NCI-H2081 (cell line): ENCODE data around the gene GOLGA6A.
"Not testable (repeated sequence)": the region's sequence is repeated elsewhere in the genome, so short reads cannot be mapped to it uniquely, and the experiment has no call there.

Experiments
- DNase-seq, 2 experiments: peaks; one replicate each; lab custom pipeline; 2025; lab: John Stamatoyannopoulos, UW

The GOLGA6A gene

GRCh38 chr15:74053517-74053916, 28.8 kb downstream of the GOLGA6A start:
- no peak for DNase-seq

- DNase-seq = not testable (repeated sequence)
These were observed 29.8 kb downstream of the GOLGA6A start for GRCh38 chr15:74052271-74053260.

- DNase-seq = no peak
These were observed 31.7 kb downstream of the GOLGA6A start for GRCh38 chr15:74050556-74051234.

GRCh38 chr15:74050127-74050526, 32.2 kb downstream of the GOLGA6A start:
- no peak for DNase-seq

GRCh38 chr15:74046275-74046674, 36.1 kb downstream of the GOLGA6A start:
- no peak for DNase-seq

GRCh38 chr15:74045636-74046274, 36.6 kb downstream of the GOLGA6A start:
- no peak for DNase-seq

- no peak for DNase-seq
These were observed 37.2 kb downstream of the GOLGA6A start for GRCh38 chr15:74045184-74045583.

- no peak for DNase-seq
These were observed 37.9 kb downstream of the GOLGA6A start for GRCh38 chr15:74044267-74045110.

- no peak for DNase-seq
These were observed 38.7 kb downstream of the GOLGA6A start for GRCh38 chr15:74043425-74044266.

- no peak for DNase-seq
These were observed 39.5 kb downstream of the GOLGA6A start for GRCh38 chr15:74042603-74043424.

GRCh38 chr15:74041777-74042435, 40.4 kb downstream of the GOLGA6A start:
- no peak for DNase-seq

GRCh38 chr15:74041311-74041756, 41.0 kb downstream of the GOLGA6A start:
- no peak for DNase-seq

GRCh38 chr15:74040109-74040850, 42.1 kb downstream of the GOLGA6A start:
- DNase-seq = no peak

- no peak for DNase-seq
These were observed 42.7 kb downstream of the GOLGA6A start for GRCh38 chr15:74039656-74040010.

- no peak for DNase-seq
These were observed 43.4 kb downstream of the GOLGA6A start for GRCh38 chr15:74038707-74039655.

GRCh38 chr15:74037171-74038117, 44.9 kb downstream of the GOLGA6A start:
- DNase-seq = no peak
